HFFc6 (cell line): ENCODE results near the gene COL25A1. TPM values are rescaled to one million over a fixed set of nuclear protein-coding genes. Genes with fewer than 3 reads are reported as not detected.

Source experiments
- DNase-seq: peaks from one replicate; pipeline ENCODE4 v3.0.0-alpha.2; 2018
- H3K27ac Mint-ChIP-seq: 2 replicates; pipeline ENCODE4 v1.8.0; 2020; ENCODE audit warnings: mild to moderate bottlenecking, mixed read lengths
- H3K27me3 Mint-ChIP-seq: 2 replicates; pipeline ENCODE4 v1.8.0; 2021; ENCODE audit warnings: mild to moderate bottlenecking, moderate library complexity, mixed read lengths; ENCODE audit not compliant: insufficient read depth
- H3K36me3 Mint-ChIP-seq: 2 replicates; pipeline ENCODE4 v1.8.0; 2021; ENCODE audit warnings: low read depth, mixed read lengths
- H3K4me1 Mint-ChIP-seq: 2 replicates; pipeline ENCODE4 v1.8.0; 2020; ENCODE audit warnings: low read depth, mixed read lengths
- H3K4me3 Mint-ChIP-seq: 2 replicates; pipeline ENCODE4 v1.8.0; 2020; ENCODE audit warnings: mild to moderate bottlenecking, moderate library complexity, mixed read lengths
- H3K9me3 Mint-ChIP-seq: 2 replicates; pipeline ENCODE4 v1.8.0; 2020; ENCODE audit warnings: mild to moderate bottlenecking, mixed read lengths
- total RNA-seq, 6 experiments: library from RNA; stranded (reverse); fragmentation: NEBNext Ultra II Directional; extraction: Animal tissue kit (Norgen Biotek cat#: 25700); gene quantifications; 2 replicates in 1 of 6; 3 replicates in 5 of 6; pipeline ENCODE4 v1.2.3, GENCODE V29; 2021
- TF ChIP-seq, protein P1 (sequence below): fragments of 200-600 bp; sonication (generic); IDR thresholded peaks from 2 replicates; pipeline ENCODE4 v1.5.0; 2021; ENCODE audit warnings: antibody characterized with exemption, mild to moderate bottlenecking

The COL25A1 gene
- total RNA-seq, 6 experiments from 2014 or later, result not detected

DNA sequence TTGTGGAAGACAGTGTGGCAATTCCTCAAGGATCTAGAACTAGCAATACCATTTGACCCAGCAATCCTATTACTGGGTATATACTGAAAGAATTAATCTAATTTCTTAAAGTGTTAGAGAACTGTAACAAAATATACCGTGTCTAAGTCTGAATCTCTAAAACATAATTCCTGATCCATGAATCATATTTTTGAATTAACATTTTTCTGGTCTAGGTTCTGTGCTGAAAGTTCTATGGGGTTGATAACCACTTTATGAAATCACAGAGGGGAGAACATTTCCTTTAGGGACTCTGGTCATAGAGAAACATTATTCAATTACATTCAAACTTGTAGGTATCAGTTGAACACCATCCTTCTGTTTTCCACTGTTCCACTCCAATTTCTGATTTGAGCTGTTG, 447.7 kb downstream of the COL25A1 start:
- Mint-ChIP-seq H3K4me3 (no peak overlapping the region), H3K9me3 (no peaks in the 10 kb centered on the region), H3K4me1 (peaks cover 31% of the 10 kb centered on the region), H3K36me3 (no peaks in the 10 kb centered on the region), H3K27me3 (no peaks in the 10 kb centered on the region), H3K27ac (no peak overlapping the region)
- TF ChIP-seq, protein P1, sequence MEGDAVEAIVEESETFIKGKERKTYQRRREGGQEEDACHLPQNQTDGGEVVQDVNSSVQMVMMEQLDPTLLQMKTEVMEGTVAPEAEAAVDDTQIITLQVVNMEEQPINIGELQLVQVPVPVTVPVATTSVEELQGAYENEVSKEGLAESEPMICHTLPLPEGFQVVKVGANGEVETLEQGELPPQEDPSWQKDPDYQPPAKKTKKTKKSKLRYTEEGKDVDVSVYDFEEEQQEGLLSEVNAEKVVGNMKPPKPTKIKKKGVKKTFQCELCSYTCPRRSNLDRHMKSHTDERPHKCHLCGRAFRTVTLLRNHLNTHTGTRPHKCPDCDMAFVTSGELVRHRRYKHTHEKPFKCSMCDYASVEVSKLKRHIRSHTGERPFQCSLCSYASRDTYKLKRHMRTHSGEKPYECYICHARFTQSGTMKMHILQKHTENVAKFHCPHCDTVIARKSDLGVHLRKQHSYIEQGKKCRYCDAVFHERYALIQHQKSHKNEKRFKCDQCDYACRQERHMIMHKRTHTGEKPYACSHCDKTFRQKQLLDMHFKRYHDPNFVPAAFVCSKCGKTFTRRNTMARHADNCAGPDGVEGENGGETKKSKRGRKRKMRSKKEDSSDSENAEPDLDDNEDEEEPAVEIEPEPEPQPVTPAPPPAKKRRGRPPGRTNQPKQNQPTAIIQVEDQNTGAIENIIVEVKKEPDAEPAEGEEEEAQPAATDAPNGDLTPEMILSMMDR, result no peak
- no peak for DNase-seq

DNA sequence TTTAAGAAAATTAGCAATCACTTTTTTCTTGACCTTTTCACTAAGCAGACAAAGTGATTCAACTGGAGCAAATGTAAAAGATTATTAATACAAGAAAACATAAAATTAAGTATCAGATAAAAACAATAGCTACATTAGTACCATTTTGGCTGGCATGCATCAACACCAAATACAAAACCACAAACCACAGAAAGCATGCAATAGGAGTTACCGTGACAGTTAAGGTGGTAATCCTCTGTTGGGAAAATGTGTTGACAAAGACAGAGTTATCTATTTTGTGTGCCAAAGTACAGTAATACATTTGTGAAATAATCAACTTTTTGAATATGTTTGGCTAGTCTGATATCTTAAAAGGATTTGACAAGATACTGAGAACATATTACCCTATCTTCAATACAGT, 449.8 kb downstream of the COL25A1 start:
- Mint-ChIP-seq H3K9me3 (no peaks in the 10 kb centered on the region), H3K4me1 (peaks cover 45% of the 10 kb centered on the region), H3K27me3 (no peaks in the 10 kb centered on the region), H3K4me3 (no peak overlapping the region), H3K27ac (no peak overlapping the region), H3K36me3 (no peaks in the 10 kb centered on the region)
- no peak for DNase-seq
- TF ChIP-seq, protein P1, result no peak

DNA sequence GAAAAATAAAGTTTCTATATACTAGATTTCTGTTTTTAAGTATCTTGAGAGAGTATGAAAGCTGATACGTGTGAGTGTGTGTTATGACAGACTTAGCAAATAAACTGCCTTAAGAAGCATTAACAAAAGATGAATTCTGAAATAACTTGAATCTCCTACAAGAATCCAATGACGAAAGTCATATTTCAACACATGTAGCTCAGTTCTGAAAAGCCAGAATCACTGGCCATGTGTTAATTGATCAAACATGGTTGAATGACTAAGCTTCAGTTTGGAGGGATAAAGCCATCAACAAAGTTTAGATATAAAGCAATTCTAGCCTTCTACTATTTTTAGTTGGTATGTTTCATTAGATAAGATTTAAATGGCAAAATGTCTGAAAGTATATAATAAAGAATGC, 451.1 kb downstream of the COL25A1 start:
- no peak for DNase-seq
- Mint-ChIP-seq H3K27ac (no peak overlapping the region), H3K36me3 (no peaks in the 10 kb centered on the region), H3K4me3 (no peak overlapping the region), H3K9me3 (no peaks in the 10 kb centered on the region), H3K27me3 (no peaks in the 10 kb centered on the region), H3K4me1 (peaks cover 50% of the 10 kb centered on the region)
- TF ChIP-seq, protein P1, result no peak

DNA sequence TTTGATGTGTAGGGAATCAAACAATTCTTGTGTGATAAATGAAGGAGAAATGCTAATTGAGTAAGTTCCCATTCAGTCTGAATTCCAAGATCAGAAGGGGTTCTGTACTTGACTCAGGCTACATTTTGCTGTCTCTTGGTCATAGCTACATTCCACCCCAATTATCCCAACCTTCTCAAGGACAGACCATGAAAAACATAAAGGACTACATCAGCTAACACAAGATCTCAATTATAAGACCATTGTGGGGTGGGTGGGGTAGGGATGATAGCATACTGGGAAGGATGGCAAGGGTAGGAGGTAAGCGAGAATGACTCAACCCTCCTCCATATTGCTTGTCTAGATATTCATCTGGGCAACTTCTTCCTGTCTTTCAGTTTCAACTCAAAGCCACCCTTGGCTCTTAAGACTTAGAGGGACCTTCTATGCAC, 452.2 kb downstream of the COL25A1 start:
- DNase-seq, result peak; percentile 12
- Mint-ChIP-seq H3K27ac (peak overlapping the region; percentile 70; the same call in 1 of the 2 replicates), H3K4me1 (peaks cover 51% of the 10 kb centered on the region), H3K27me3 (no peaks in the 10 kb centered on the region), H3K4me3 (peak overlapping the region; percentile 31; the same call in 1 of the 2 replicates), H3K36me3 (no peaks in the 10 kb centered on the region), H3K9me3 (no peaks in the 10 kb centered on the region)
- TF ChIP-seq, protein P1, result no peak

DNA sequence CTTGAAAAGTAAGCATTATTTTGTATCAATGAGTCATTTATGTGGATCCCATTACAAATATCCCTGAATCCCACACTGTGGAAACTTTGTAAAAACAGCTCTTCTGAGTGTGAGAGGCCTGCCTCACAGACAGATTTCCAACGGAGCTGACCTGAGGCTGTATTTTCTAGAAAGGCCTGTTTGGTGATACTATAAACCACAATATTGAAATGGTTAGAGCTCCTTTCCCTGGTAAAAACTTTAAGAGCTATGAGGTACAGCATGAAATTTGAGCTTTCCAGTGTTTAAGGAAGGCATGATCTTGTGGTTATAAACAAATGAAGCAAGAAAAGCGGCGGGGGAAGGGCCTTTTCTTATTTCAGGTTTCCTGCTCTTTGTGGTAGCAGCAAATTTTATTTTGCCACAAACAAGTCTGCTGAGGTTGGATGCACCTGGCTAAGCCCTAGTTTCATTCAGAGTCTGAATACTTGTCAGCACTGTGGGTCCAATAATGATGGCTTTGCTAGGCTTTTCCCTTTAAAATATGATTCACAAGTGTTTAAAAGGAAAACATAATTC, 452.8 kb downstream of the COL25A1 start:
- H3K27ac Mint-ChIP-seq, result peak overlapping the region; percentile 70; the same call in 1 of the 2 replicates
- H3K9me3 Mint-ChIP-seq, result no peaks in the 10 kb centered on the region
- TF ChIP-seq, protein P1, result no peak
- no peaks in the 10 kb centered on the region for H3K27me3 Mint-ChIP-seq
- no peaks in the 10 kb centered on the region for H3K36me3 Mint-ChIP-seq
- H3K4me3 Mint-ChIP-seq, result peak overlapping the region; percentile 31
- peak; percentile 70 for DNase-seq
- peaks cover 46% of the 10 kb centered on the region for H3K4me1 Mint-ChIP-seq
